ENCODE measurements around the gene ALKBH3.

The ALKBH3 gene

GRCh38 chr11:43894546-43894945 is 13.9 kb downstream of the ALKBH3 start:
- DNase-seq (ENCODE audit: low read depth in 2 of 2), result no peak

DNA sequence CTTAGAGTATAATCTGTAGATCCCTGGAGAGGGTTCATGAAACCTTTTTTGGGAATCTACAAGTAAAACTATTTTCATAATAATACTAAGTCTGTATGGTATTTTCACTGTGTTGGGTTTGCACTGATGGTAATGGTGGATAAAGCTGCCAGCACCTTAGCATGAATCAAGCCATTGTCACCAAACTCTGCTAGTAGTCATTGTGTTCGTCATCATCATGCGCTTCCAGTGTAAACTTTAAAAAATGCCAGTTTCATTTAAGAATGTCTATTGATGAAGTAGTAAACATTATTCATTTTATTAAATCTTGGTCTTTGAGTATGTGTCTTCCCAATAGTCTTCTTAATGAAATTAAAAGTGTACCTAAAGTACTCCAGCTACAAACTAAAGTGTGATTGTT is 15.0 kb downstream of the ALKBH3 start:
- no peak for DNase-seq (ENCODE audit: low read depth in 2 of 2)

- DNase-seq (ENCODE audit: low read depth in 2 of 2), result no peak
These were observed 17.9 kb downstream of the ALKBH3 start for GRCh38 chr11:43898574-43898973.

GRCh38 chr11:43899094-43899493 is 18.5 kb downstream of the ALKBH3 start:
- DNase-seq (ENCODE audit: low read depth in 2 of 2), result no peak

DNA sequence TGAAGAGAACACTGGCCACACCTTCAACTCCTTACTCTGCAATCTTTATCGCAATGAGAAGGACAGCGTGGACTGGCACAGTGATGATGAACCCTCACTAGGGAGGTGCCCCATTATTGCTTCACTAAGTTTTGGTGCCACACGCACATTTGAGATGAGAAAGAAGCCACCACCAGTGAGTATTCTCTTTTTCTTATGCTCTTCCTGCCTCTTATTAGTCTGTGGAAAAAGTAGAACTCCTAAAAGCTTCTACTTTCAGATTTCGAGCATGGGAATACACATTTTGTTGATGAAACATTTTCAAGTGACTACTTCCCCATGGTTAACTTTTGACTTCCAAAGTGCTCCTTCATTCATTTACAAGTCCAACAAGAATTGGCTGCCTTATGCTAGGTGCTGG is 20.9 kb downstream of the ALKBH3 start:
- DNase-seq (ENCODE audit: low read depth in 2 of 2), result no peak

GRCh38 chr11:43903078-43903477 is 22.4 kb downstream of the ALKBH3 start:
- no peak for DNase-seq (ENCODE audit: low read depth in 2 of 2)

DNA sequence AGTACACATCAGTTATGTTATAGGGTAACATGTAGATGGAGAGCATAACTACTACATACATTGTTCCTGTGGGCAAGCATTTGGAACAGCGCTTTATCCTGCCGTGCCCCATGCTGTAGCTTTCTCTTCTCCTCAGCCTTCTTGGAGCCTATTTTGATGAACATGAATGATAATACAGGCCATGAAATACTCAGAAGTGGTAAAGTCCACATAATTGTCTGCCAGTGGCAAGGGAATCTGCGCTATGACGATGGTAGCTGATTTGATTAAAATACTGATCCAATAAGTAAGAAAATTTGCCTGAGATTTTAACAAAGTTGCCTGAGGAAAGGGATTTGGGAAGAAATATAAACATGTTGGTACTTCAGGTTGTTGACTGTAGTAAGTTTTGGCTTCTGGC is 23.3 kb downstream of the ALKBH3 start:
- no peak for DNase-seq (ENCODE audit: low read depth in 2 of 2)

GRCh38 chr11:43904742-43905535 is 24.3 kb downstream of the ALKBH3 start:
- DNase-seq (ENCODE audit: low read depth in 2 of 2), result no peak

DNA sequence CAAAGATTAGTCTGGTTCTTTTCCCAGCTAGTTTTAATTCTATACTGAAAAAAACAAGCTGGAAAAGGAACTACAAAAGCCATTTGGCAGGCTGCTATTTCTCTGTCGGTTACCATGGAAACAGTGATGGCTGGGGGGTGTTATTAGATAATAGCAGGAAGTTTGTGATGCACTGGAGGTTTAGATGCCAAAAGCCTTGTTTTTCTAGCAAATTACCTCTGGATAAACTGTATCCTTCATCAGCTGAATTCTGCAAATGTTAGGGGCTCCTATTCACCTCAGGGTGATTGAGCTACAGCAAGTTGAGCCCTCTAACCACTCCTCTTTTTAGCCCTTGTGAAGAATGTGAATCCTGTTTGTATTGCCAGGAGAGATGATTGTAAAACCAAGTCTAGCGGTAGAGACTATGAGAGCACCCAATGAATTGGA is 25.2 kb downstream of the ALKBH3 start:
- DNase-seq (ENCODE audit: low read depth in 2 of 2), result no peak

DNA sequence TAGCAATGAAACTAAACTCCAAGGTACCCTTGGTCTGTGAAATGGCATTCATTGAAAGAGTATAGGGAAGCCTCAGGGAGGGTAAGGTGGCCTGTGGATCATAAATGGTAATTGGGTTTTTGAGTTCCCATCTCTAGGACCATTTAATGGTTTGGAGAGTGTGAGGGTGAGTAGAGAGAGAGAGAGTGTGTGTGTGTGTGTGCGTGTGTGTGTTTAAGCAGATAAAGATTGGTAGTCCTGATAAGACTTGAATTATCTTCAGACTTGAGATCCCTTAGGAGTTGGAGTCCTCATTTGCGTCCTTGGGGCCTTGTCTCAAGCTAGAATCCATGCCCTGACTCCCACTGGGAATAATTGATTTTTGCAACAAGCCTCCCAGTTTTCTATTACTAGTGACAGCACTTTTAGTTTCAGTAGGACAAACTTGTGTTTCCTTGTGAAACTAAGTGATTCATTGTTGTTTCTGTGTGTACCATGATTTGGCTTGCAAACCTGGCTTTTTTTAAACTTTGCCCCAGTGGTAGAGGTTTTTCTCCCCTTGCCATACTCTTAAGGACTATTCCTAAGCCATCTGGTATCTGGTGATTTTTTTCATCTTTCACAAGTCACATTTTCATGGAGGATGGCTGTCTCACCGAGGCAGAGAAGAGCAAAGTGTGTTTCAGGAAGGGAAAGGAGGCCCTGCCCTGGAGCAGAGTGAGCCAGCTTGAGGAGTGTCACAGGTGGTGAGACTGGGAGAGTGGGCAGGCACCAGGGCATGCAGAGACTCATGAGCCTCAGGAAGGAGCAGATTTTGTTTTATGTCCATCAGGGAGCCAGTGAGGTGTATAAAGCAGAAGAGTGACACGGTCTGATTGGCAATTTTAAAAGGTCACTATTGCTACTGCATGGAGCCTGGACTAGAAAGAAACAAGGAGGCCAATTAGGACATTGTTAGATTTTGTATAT is 26.7 kb downstream of the ALKBH3 start:
- no peak for DNase-seq (ENCODE audit: low read depth in 2 of 2)

- no peak for DNase-seq (ENCODE audit: low read depth in 2 of 2)
These were observed 27.6 kb downstream of the ALKBH3 start for GRCh38 chr11:43908191-43908590.

DNA sequence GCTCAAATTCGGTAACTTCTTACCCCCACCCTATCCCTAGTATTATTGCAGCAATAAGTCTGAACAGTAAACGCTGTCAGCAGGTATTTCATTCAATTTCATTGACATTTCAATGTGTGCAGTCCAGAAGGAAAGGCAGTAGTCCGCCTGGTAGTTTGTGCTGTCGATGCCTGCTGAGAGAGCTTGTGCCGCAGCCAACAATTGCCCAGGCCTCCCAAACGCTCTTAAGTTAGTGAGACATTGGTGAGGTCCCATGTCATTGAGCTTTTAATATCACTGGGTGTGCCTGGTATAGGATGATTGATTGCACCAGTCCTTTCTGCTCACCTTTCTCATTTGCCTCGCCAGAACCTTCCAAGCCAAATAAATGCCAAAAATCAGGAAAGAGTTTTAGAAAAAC is 28.1 kb downstream of the ALKBH3 start:
- no peak for DNase-seq (ENCODE audit: low read depth in 2 of 2)

DNA sequence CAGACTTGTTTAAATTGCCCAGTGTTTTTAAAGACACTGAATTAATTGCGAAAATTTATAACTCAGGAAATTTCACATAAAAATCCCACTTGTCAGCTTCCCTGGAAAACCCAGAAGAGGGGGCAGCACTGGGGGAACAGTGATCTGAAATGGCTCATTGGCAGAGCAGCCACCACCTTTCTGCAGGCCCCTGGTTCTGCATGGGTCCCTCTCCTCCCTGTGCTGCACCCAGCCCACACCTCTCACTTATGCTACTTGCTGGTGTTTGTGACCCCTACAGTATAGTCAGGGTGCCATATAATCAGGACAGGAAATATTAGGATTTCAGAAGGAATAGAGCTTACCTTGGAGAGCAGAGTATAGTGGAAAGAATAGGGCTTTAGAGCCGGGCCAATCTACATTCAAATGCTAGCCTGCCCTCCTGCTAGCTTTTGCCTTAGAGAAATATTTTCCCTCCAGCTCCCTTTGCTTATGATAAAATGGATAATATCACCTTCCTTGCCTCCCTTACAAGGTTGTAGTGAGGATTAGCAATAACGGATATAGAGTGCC is 33.3 kb downstream of the ALKBH3 start:
- DNase-seq (ENCODE audit: low read depth in 2 of 2), result no peak

GRCh38 chr11:43914466-43914865 is 33.8 kb downstream of the ALKBH3 start:
- no peak for DNase-seq (ENCODE audit: low read depth in 2 of 2)

DNA sequence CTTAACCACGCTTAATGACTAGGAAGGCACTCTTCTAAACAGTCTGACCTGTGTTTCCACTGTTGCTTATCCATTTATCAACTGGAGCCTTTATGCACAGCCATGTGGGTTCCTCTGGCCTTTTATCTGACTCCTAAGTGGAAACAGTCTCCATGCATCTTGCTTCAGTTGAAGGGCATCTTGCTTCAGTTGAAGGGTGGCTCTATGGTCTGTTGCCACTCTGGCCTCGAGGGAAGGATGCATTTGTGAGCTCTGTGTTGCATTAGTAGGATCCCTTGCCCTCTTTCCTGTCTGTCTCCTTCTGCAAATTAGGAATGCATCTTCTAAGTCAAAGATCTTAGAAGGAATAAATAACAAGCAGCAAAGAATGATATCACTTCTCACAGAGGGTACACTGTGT is 36.0 kb downstream of the ALKBH3 start:
- DNase-seq (ENCODE audit: low read depth in 2 of 2), result no peak

- no peak for DNase-seq (ENCODE audit: low read depth in 2 of 2)
These were observed 37.2 kb downstream of the ALKBH3 start for GRCh38 chr11:43917851-43918250.

GRCh38 chr11:43918662-43919061 is 38.0 kb downstream of the ALKBH3 start:
- no peak for DNase-seq (ENCODE audit: low read depth in 2 of 2)

- DNase-seq (ENCODE audit: low read depth in 2 of 2), result no peak
These were observed 39.4 kb downstream of the ALKBH3 start for GRCh38 chr11:43919852-43920597.

DNA sequence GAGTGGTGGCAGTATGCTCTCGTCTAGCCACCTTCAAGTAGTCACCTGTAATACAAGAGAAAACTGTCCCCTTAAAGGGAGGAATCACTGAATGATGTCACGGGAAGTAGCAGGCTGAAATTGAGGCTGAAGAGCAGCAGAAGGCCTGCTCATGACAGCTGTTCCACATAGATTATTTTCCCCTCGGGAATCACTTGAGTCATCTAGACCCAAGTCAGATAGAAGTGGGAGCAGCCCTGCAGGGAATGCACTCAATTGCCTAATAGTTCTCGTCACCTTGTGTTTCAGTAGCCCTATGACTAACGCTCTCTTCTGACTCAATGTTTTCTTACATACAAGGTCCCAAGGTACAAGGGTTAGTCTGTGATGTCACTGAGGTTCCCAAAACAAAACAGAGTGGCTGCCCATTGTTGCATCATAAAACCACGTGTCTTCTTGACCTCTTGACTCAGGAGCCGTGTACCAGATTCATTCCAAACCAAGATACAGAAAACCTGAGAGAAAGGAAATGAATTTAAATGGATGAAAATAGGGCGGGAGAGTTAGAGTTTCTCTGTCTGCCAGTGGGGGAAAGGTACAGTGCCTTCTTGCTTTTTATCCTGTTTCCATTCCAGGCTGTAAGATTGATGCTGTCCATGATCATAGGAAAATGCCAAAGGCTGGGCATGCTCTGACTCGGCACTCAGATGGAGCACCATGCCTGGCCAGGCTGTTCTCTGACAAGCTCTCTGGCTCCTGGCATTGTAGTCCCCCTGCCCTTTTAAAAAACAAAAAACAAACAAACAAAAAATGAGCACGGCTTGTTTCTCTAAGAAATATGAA is 40.2 kb downstream of the ALKBH3 start:
- DNase-seq (ENCODE audit: low read depth in 2 of 2), result no peak

GRCh38 chr11:43921561-43922294 is 41.1 kb downstream of the ALKBH3 start:
- DNase-seq (ENCODE audit: low read depth in 2 of 2), result no peak
